ENCODE measurements around the gene TSPO2.

The TSPO2 gene

GRCh38 chr6:41071501-41071922 is 29.2 kb downstream of the TSPO2 start:
- TF ChIP-seq CTCF (IDR thresholded peaks at IDR 0.05), result no peak

DNA sequence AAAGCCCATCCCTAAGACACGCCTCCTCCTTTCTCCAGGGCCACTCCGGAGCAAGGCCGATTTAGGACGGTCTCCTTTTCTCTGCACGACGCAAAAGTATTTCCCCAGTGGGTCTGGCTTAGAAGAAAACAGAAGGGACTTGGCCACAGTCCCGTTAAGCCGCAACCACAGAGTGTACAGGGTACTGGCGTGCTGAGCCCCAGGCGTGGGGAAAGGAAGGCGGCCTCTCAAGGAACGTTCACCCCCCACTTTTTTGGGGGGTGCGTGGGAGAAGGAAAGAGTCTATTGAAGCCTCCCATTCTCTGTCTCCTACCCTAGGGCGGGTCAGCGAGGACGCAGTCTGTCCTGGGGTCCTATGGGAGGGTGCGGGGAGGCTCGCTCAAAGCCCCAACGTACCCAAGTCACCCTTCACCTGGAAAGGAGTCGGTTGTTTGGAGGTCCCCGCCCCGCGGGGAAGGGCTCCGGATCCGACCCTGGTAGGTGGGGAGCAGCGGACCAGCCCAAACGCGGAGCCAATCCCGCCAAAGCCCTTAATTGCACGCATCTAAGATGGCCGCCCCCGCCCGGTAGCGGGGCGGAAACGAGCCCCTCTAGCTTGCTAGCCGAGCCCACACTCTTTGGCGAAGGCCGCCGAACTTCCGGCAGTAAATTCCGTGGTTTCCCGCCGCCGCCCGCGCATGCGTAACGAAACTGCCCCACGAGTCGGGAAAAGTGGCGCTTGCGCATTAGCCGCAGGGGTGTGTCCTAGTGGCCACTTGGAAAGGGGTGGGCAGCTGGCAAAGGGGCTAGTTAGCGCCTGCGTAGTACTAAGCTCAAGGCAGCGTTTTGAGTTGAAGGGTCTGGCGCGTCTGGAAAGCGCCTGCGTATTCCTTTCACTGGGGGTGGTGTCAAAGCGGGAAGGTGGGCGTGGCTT is 29.9 kb downstream of the TSPO2 start, which contains the start of gene OARD1:
OARD1 (minus strand) TSS at position 434 of the 913 bp plus-strand sequence. CDS start 722 bp downstream, outside the sequence.
- TF ChIP-seq CTCF (IDR thresholded peaks at IDR 0.05), result no peak

DNA sequence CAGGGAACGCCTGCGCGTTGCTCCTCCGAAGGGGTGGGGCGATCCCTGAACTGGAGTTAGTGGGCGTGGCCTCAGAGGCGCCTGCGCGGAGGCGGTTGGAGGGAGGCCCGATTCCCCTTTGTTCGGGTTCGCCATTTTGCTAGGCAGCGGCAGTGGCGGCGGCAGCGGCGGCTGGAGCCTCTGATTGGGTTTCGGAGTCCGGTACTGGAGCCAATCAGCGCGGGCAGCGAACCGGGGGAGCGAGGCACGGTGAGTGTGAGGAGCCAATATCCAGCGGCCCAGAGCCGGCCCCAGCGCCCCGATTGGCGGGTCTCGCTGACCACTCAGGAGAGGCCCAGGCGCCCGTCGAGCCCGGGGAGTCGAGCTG is 30.6 kb downstream of the TSPO2 start, which contains the start of gene NFYA:
NFYA (plus strand) TSS at position 139 of the 367 bp plus-strand sequence. CDS start 6,116 bp downstream, outside the sequence.
- TF ChIP-seq CTCF (IDR thresholded peaks at IDR 0.05), result no peak

- TF ChIP-seq CTCF (IDR thresholded peaks at IDR 0.05), result 0 out of 2 replicates have a peak, but pooled peaks have one; percentile 19
Measured at GRCh38 chr6:41073203-41073967, 31.1 kb downstream of the TSPO2 start.

DNA sequence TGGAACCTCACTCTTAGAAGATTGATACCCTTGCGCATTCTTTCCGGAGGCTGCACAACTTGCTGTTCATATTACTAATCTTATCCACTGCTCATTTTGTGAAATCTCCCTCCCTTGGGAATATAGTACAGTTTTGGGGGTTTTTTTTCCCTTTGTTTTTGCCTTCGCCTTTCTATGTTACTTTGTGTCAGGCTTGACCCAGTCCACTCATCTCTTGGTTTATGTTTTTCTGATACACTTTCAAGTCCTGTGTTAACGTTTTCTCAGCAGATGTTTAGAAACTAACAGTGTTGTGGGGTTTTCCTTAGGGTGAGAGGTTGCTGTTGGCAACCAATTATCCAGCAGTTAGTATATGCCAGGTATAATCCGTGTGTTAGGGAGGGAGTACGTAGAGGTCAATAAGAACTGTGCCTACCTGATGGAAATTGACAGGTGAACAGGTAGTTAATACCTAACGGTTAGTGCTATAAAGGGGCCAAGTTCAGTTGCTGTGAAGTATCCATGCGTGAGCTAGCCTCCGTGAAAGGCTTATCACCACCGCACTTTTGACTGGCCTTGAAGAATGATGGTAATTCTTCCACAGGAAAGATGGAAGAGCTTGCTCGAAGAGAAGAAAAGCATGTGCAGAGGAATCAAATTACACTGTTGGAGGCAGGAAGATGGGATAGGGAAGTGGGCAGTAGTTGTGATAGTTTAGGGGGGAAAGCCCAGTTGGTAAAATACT is 31.9 kb downstream of the TSPO2 start:
- TF ChIP-seq CTCF (IDR thresholded peaks at IDR 0.05), result no peak

DNA sequence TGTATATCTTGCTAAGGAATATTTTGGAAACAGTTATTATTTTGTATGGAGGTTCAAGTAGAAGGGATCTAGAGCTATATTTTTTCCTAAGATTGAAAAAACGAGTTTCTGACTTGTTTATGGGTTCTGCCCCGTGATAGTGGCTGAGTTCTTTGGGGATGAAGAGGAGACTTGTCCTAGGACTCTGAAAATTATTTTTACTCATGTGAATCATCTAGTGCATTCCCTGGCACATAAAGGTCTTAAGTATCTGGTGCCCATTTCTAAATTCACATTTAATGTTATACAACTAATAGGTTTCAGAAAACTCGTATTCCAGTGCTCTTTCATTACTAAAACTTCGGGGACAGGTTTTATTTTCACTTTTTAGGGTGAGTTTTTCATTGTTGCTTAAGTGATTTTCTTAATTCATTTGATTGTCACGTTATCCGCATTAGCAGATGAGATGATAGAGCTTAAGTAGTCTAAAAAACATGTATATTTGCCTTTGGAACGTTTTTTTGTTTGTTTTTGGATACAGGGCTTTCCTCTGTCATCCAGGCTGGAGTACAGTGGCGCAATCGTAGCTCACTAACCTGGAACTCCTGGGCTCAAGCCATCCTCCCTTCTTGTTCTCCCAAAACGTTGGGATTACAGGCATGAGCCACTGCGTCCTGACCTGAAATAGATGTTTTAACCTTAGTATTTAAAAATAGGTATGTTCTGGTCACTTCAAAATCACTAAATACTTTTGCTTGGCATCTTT is 32.6 kb downstream of the TSPO2 start:
- TF ChIP-seq CTCF (IDR thresholded peaks at IDR 0.05), result no peak

All from LNCAP (cell line).